WTC11 (cell line): ENCODE measurements around the gene IER3IP1. TPM values are rescaled to one million over a fixed set of nuclear protein-coding genes. Genes with fewer than 3 reads are reported as not detected.

ENCODE experiments used
- ATAC-seq: fragments of 200-7000 bp; cut with Tn5 transposase; 2 replicates; pipeline ENCODE4 v1.10.0; 2021; ENCODE audit warnings: mild to moderate bottlenecking, moderate library complexity
- CTCF ChIA-PET: fragments of 300-600 bp; sonication (Branson Sonifier 250); formaldehyde crosslinking; loops from one replicate; lab custom pipeline; 2021; ENCODE audit warnings: antibody characterized with exemption; lab: Charles Lee
- POLR2A ChIA-PET: fragments of 350-600 bp; sonication (Branson Sonifier 250); formaldehyde crosslinking; loops from one replicate; lab custom pipeline; 2021; ENCODE audit warnings: antibody characterized with exemption; lab: Charles Lee
- DNase-seq: peaks from one replicate; pipeline ENCODE4 v3.0.0; 2021; ENCODE audit warnings: low spot score
- H3K27ac Mint-ChIP-seq: 2 replicates; pipeline ENCODE4 v1.8.0; 2021; ENCODE audit warnings: mixed read lengths
- H3K27me3 Mint-ChIP-seq: 2 replicates; pipeline ENCODE4 v1.8.0; 2021; ENCODE audit warnings: low read depth, mild to moderate bottlenecking, moderate library complexity, mixed read lengths
- H3K36me3 Mint-ChIP-seq: 2 replicates; pipeline ENCODE4 v1.8.0; 2021; ENCODE audit warnings: mixed read lengths
- H3K4me1 Mint-ChIP-seq: 2 replicates; pipeline ENCODE4 v1.8.0; 2022; ENCODE audit warnings: mixed read lengths
- H3K4me3 Mint-ChIP-seq: 2 replicates; pipeline ENCODE4 v1.8.0; 2021; ENCODE audit warnings: mild to moderate bottlenecking, moderate library complexity, mixed read lengths
- H3K9me3 Mint-ChIP-seq: 2 replicates; pipeline ENCODE4 v1.8.0; 2021; ENCODE audit warnings: mixed read lengths
- AFF4 ChIP-seq: sonication (generic); formaldehyde crosslinking; IDR thresholded peaks from 2 replicates; pipeline ENCODE4 v1.8.1; 2023; ENCODE audit warnings: mild to moderate bottlenecking, missing genetic modification reagents, borderline replicate concordance
- ATF6 ChIP-seq: sonication (generic); formaldehyde crosslinking; IDR thresholded peaks from 2 replicates; pipeline ENCODE4 v1.8.1; 2023; ENCODE audit warnings: mild to moderate bottlenecking, missing genetic modification reagents
- CDX4 ChIP-seq: fragments of 250-450 bp; sonication (Bioruptor Pico); IDR thresholded peaks from 2 replicates; pipeline ENCODE4 v1.9.0; 2021; ENCODE audit warnings: moderate library complexity, mild to moderate bottlenecking, inconsistent platforms, borderline replicate concordance
- CREB1 ChIP-seq: sonication (generic); formaldehyde crosslinking; IDR thresholded peaks from 2 replicates; pipeline ENCODE4 v1.8.0; 2023; ENCODE audit warnings: mild to moderate bottlenecking, missing genetic modification reagents
- CREM ChIP-seq: sonication (generic); formaldehyde crosslinking; IDR thresholded peaks from 2 replicates; pipeline ENCODE4 v1.8.1; 2022; ENCODE audit warnings: mild to moderate bottlenecking, missing genetic modification reagents, moderate library complexity
- GRHL2 ChIP-seq: fragments of 250-450 bp; sonication (Bioruptor Pico); IDR thresholded peaks from 2 replicates; pipeline ENCODE4 v1.8.0; 2022; ENCODE audit warnings: mild to moderate bottlenecking, moderate library complexity; ENCODE audit not compliant: insufficient replicate concordance, severe bottlenecking
- GTF2I ChIP-seq: fragments of 250-450 bp; sonication (Bioruptor Pico); conservative IDR thresholded peaks from 2 replicates; pipeline ENCODE4 v1.4.0; 2021; ENCODE audit warnings: mild to moderate bottlenecking
- MXD4 ChIP-seq: fragments of 250-450 bp; sonication (Bioruptor Pico); IDR thresholded peaks from 2 replicates; pipeline ENCODE4 v1.8.0; 2021; ENCODE audit warnings: mild to moderate bottlenecking, moderate library complexity, borderline replicate concordance
- MYBL2 ChIP-seq: sonication (generic); formaldehyde crosslinking; IDR thresholded peaks from 2 replicates; pipeline ENCODE4 v1.8.1; 2023; ENCODE audit warnings: mild to moderate bottlenecking, moderate library complexity, missing genetic modification reagents
- NFE2L1 ChIP-seq: sonication (generic); formaldehyde crosslinking; IDR thresholded peaks from 2 replicates; pipeline ENCODE4 v1.8.1; 2023; ENCODE audit warnings: missing genetic modification reagents
- NFYB ChIP-seq: sonication (generic); formaldehyde crosslinking; conservative IDR thresholded peaks from 2 replicates; pipeline ENCODE4 v1.8.0; 2022; ENCODE audit warnings: low read depth, missing genetic modification reagents
- PREB ChIP-seq: sonication (generic); formaldehyde crosslinking; IDR thresholded peaks from 2 replicates; pipeline ENCODE4 v1.8.1; 2022; ENCODE audit warnings: mild to moderate bottlenecking, missing genetic modification reagents, moderate library complexity, borderline replicate concordance
- RORB ChIP-seq: fragments of 250-450 bp; sonication (Bioruptor Pico); IDR thresholded peaks from 2 replicates; pipeline ENCODE4 v1.9.0; 2021; ENCODE audit warnings: mild to moderate bottlenecking
- SMAD3 ChIP-seq: sonication (generic); formaldehyde crosslinking; IDR thresholded peaks from 2 replicates; pipeline ENCODE4 v1.8.0; 2022; ENCODE audit warnings: missing genetic modification reagents, mild to moderate bottlenecking, borderline replicate concordance
- TEAD1 ChIP-seq: sonication (generic); formaldehyde crosslinking; IDR thresholded peaks from 2 replicates; pipeline ENCODE4 v1.8.0; 2022; ENCODE audit warnings: mild to moderate bottlenecking, missing genetic modification reagents
- ZBTB43 ChIP-seq: sonication (generic); formaldehyde crosslinking; IDR thresholded peaks from 2 replicates; pipeline ENCODE4 v1.8.1; 2023; ENCODE audit warnings: mild to moderate bottlenecking, missing genetic modification reagents
- ZNF121 ChIP-seq: sonication (generic); formaldehyde crosslinking; IDR thresholded peaks from 2 replicates; pipeline ENCODE4 v1.8.0; 2023; ENCODE audit warnings: missing genetic modification reagents
- ZNF263 ChIP-seq: sonication (generic); formaldehyde crosslinking; IDR thresholded peaks from 2 replicates; pipeline ENCODE4 v1.8.1; 2022; ENCODE audit warnings: low read depth, mild to moderate bottlenecking, moderate library complexity, missing genetic modification reagents
- ZNF416 ChIP-seq: fragments of 250-450 bp; sonication (Bioruptor Pico); IDR thresholded peaks from 2 replicates; pipeline ENCODE4 v1.9.0; 2021; ENCODE audit warnings: mild to moderate bottlenecking, inconsistent platforms
- ZNF512 ChIP-seq: sonication (generic); formaldehyde crosslinking; IDR thresholded peaks from 2 replicates; pipeline ENCODE4 v1.8.1; 2022; ENCODE audit warnings: missing genetic modification reagents, borderline replicate concordance
- ZNF532 ChIP-seq: fragments of 250-450 bp; sonication (Bioruptor Pico); IDR thresholded peaks from 2 replicates; pipeline ENCODE4 v1.9.0; 2021; ENCODE audit warnings: mild to moderate bottlenecking, borderline replicate concordance
- total RNA-seq: library from RNA; stranded (reverse); gene quantifications from 3 replicates; pipeline ENCODE4 v1.2.3, GENCODE V29; 2021

The IER3IP1 gene
- total RNA-seq, 1 experiment from 2014 or later: 7.7 TPM

- Mint-ChIP-seq H3K9me3 (no peaks in the 10 kb centered on the region), H3K4me3 (peak within 1 kb of the TSS; percentile 85), H3K4me1 (peaks cover 22% of the 10 kb centered on the region), H3K36me3 (peaks cover 5% of the 10 kb centered on the region; the same call in 1 of the 2 replicates), H3K27me3 (no peaks in the 10 kb centered on the region), H3K27ac (peak within 1 kb of the TSS; percentile 92)
- CTCF ChIA-PET: interaction anchor here (1.0 to 2.8 kb wide), 5 partner anchors 28 to 111 kb away, joined by 3 to 13 read pairs (median 6); no protein-coding TSS in a partner anchor
- peak; percentile 88 for ATAC-seq
- peak; percentile 87 for DNase-seq
- POLR2A ChIA-PET: interaction anchor here (0.6 to 1.2 kb wide), 4 partner anchors 9 to 951 kb away, joined by 3 to 5 read pairs (median 3); no protein-coding TSS in a partner anchor
- peak; percentile 55; the same call in 1 of the 2 replicates for TF ChIP-seq SMAD3 (CRISPR knock-in tag)
- TF ChIP-seq NFYB (CRISPR knock-in tag): no peak
- no peak for TF ChIP-seq CREB1
- no peak for TF ChIP-seq GTF2I (CRISPR knock-in tag)
- TF ChIP-seq PREB (CRISPR knock-in tag): 0 out of 2 replicates have a peak, but pooled peaks have one; percentile 15
- no peak for TF ChIP-seq CDX4 (CRISPR knock-in tag)
- no peak for TF ChIP-seq ZNF512 (CRISPR knock-in tag)
- TF ChIP-seq NFE2L1 (CRISPR knock-in tag): no peak; the same call in 1 of the 2 replicates
- TF ChIP-seq ZNF532 (CRISPR knock-in tag): no peak
- no peak; the same call in 1 of the 2 replicates for TF ChIP-seq MYBL2
- no peak for TF ChIP-seq RORB (CRISPR knock-in tag)
- no peak for TF ChIP-seq MXD4 (CRISPR knock-in tag)
- TF ChIP-seq ZNF263 (CRISPR knock-in tag): 0 out of 2 replicates have a peak, but pooled peaks have one; percentile 11
- peak; percentile 71 for TF ChIP-seq CREM (CRISPR knock-in tag)
- no peak for TF ChIP-seq AFF4 (CRISPR knock-in tag)
- no peak for TF ChIP-seq ZBTB43 (CRISPR knock-in tag)
- no peak for TF ChIP-seq GRHL2 (CRISPR knock-in tag)
- TF ChIP-seq TEAD1 (CRISPR knock-in tag): peak; percentile 20; the same call in 1 of the 2 replicates
- no peak for TF ChIP-seq ZNF416 (CRISPR knock-in tag)
- no peak for TF ChIP-seq ZNF121
- no peak for TF ChIP-seq ATF6 (CRISPR knock-in tag)
These were observed 25.9 kb downstream of the IER3IP1 start, which contains the start of gene HDHD2 for GRCh38 chr18:47150029-47150823. Gene HDHD2 (minus strand): TSS chr18:47150500. CDS start chr18:47136439, 14,061 bp downstream.
